CD1c-positive myeloid dendritic cell (primary cell): Measurements from ENCODE around the gene IGFBP7.

Experiments used
- DNase-seq: peaks from one replicate; pipeline ENCODE4 v3.0.0-alpha.2; 2016; ENCODE audit errors: extremely low spot score

The IGFBP7 gene

GRCh38 chr4:57129477-57129876 lies 19.3 kb upstream of the IGFBP7 start:
- DNase-seq, result no peak

- DNase-seq, result no peak
Measured at GRCh38 chr4:57127361-57127760, 17.2 kb upstream of the IGFBP7 start.

DNA sequence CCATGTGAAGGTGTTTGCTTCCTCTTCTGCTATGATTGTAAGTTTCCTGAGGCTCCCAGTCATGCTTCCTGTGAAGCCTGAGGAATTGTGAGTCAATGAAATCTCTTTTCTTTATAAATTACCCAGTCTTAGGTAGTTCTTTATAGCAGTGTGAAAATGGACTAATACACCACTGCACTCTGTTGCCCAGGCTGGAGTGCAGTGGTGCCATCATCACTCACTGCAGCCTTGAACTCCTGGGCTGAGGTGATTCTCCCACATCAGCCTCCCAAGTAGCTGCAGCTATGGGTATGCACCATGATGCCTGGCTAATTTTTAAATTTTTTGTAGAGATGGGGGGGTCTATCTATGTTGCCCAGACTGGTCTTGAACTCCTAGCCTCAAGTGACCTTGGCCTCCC lies 15.8 kb upstream of the IGFBP7 start:
- no peak for DNase-seq

- no peak for DNase-seq
Measured at GRCh38 chr4:57124145-57124544, 14.0 kb upstream of the IGFBP7 start.

DNA sequence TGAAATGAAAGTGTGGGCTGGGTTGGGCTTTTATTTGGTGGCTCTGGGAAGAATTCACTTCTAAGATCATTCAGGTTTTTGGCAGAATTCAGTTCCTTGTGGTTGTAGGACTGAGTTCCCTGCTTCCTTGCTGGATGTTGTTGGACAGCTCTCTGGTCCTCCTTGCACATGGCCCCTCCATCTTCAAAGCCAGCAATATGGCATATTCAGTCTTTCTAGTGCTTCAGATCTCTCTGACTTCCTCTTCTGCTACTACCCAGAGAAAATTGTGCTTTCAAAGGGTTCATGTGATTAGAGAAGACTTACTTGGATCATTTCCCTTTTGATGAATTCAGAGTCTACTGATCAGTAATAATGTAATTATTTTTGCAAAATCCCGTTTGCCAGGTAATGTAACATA lies 12.8 kb upstream of the IGFBP7 start:
- no peak for DNase-seq

GRCh38 chr4:57119054-57119651 lies 9.0 kb upstream of the IGFBP7 start:
- DNase-seq, result no peak

DNA sequence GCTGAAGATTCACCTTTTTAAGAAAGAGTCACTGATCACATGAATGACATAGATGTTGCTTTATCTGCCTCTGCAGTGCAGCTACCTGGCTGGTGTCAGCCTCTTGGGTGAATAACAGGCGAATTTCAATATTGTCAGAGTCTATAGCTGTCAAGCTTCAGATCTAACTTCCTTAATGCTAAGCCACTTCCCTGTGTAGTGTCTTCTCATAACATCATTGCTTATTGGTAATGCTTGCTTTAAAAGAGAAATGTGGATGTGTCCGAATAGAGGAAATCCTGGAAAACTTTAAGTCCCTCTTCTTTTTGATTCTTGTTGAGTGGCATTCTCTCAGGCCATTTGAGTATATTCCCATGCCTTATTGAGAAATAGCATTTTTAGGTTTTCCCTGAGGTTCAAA lies 7.3 kb upstream of the IGFBP7 start:
- peak; percentile 3 for DNase-seq

- no peak for DNase-seq
Measured at GRCh38 chr4:57116245-57116644, 6.1 kb upstream of the IGFBP7 start.

DNA sequence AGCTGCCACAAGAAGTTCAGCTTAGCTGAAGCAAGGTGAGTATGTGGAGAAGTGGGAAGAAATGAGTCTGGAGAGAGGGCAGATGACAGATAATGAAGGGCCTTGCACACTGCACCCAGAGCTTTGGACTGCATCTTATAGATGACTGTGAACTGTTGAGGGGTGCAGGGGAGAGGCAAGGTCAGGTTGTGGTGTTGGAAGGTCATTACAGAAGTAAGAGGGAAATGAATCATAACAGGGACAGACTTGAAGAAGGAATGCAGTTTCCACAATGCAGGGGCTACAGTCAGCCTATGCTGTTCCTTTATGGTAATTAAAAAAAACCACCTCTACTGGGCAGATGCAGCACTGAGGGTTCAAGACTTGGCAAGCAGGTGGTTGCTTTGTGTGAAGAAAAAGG lies 4.8 kb upstream of the IGFBP7 start:
- no peak for DNase-seq

GRCh38 chr4:57113870-57114269 lies 3.7 kb upstream of the IGFBP7 start:
- DNase-seq, result no peak

- peak; percentile 63 for DNase-seq
Measured at GRCh38 chr4:57110640-57111511, 691 bp upstream of the IGFBP7 start.

GRCh38 chr4:57109411-57109846 lies 756 bp downstream of the IGFBP7 start:
- DNase-seq, result peak; percentile 13

GRCh38 chr4:57106181-57106580 lies 4.0 kb downstream of the IGFBP7 start:
- DNase-seq, result no peak

GRCh38 chr4:57104706-57105560 lies 5.3 kb downstream of the IGFBP7 start:
- DNase-seq, result no peak

DNA sequence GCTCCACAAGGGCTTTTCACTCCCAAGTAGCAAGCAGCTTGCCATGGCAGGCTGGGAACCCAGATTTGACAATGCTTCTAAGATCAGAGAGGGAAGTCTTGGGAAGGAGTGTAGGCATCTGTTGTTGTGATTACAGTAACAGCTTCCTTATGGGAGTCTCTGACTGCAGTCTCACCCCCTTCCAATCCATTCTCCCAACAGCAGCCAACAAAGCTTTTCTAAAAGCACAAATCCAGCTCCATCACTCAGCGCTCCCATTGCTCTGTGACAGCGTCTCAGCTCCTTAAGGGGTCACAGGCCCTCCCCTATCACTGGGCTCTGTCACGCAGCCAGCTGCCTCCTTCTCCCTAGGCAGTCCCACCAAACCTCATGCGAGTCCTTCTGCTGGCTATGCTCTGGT lies 7.1 kb downstream of the IGFBP7 start:
- no peak for DNase-seq

DNA sequence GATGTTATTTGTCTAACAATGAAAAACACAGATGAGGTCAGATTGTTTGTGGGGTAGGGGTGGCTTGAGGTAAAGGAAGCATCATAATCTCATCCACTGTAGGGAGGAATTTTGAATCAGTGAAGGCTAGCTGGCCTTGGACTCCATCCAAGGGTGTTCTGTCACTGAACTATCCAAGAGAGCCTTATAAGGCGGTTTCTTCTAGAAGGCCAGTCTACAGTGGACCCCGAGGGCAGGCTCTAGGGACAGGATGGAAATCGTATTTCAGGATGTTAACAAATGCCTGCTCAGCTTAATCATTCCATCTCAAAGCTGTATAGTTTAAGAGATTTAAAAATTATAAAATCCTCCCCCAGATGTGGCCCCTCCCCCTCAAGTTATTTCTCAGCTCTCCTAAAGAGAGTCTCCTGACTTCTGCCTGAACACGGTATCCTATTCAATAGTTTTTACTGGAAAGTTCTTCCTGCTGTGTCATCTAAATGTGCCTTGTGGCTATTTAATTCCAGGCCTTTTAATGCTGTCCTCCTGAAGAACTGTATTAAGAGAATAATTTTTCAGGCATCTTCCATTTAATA lies 8.0 kb downstream of the IGFBP7 start:
- no peak for DNase-seq

- DNase-seq, result no peak
Measured at GRCh38 chr4:57100979-57101651, 9.1 kb downstream of the IGFBP7 start.

DNA sequence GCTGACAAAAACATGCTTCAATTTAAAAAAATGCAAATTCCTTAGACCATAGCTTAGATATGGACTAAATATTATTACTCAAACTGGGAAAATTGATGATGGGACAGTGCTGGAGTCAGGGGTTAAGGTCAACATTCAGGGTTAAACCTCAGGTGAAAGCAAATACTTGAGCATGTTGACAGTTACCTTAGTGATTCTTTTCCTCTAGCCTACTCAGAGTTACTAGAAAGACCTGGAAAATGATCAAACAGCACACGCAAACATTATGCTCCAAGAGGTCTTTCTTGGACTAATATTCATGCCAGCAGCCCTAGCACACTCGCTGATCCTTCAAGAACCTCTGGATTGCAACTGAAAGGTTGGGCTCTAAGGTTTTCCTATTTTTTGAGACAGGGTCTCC lies 10.8 kb downstream of the IGFBP7 start:
- DNase-seq, result no peak

GRCh38 chr4:57098941-57099340 lies 11.2 kb downstream of the IGFBP7 start:
- DNase-seq, result no peak

GRCh38 chr4:57098415-57098814 lies 11.8 kb downstream of the IGFBP7 start:
- DNase-seq, result no peak

DNA sequence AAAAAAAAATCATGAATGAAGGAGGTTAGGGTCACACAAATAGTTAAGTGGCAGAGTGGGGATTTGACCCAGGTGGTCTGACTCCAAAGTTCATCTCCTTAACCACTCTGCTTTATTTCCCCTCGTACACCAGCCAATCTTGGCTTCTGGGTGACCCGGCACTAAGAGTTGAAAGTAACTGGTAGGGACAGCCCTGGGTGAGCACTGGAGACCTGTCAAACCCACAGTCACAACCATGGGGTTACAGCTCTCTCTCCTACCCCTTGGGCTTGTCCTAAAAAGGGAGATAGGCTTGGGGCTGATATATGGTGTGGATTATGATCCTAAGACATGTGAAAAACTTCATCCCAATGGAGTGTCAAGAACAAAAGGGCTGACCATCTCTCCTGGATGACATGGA lies 12.5 kb downstream of the IGFBP7 start:
- no peak for DNase-seq

- no peak for DNase-seq
Measured at GRCh38 chr4:57095956-57096355, 14.2 kb downstream of the IGFBP7 start.
